ENCODE measurements around the gene UHMK1. TPM values are rescaled to one million over a fixed set of nuclear protein-coding genes. Genes with fewer than 3 reads are reported as not detected.
A peak's percentile ranks its signal among the peaks of the same experiment; 100 is the strongest.

Gene UHMK1
- total RNA-seq, 1 experiment from 2014 or later, result 76.0 TPM

GRCh38 chr1:162498496-162498810 lies 835 bp downstream of the UHMK1 start:
- BruUV-seq (replicated peaks), result no TSS peak

GRCh38 chr1:162500805-162501204 lies 3.2 kb downstream of the UHMK1 start:
- in situ Hi-C loops (cut with HindIII; ENCODE audit: low pct_unique_long_range_greater_than_20kb, low sequenced_read_pairs), result no loop called here
- no peak overlapping the region for H3K27ac ChIP-seq (ENCODE audit: low read length)
- peaks cover 12% of the 10 kb centered on the region for H3K4me1 ChIP-seq (ENCODE audit: control insufficient read depth, insufficient read depth, low read length)
- ChIA-PET POLR2A (no interaction called here), CTCF (no interaction called here)
- no peak for TF ChIP-seq TCF7L2 (IDR thresholded peaks at IDR 0.05; ENCODE audit: low read depth, low read length)
- H3K36me3 ChIP-seq (ENCODE audit: control insufficient read depth, insufficient read depth, low read length), result peaks cover 30% of the 10 kb centered on the region
- intact Hi-C loops (cut with micrococcal nuclease; ENCODE audit: unreplicated experiment), result no loop called here
- no peaks in the 10 kb centered on the region for H3K27me3 ChIP-seq (ENCODE audit: control insufficient read depth, insufficient read depth, low read length)
- no peak for DNase-seq (ENCODE audit: low read depth, low spot score)
- ATAC-seq, result no peak
- no TSS peak for BruUV-seq (replicated peaks)
- H3K9me3 ChIP-seq (ENCODE audit: control insufficient read depth, insufficient read depth, low read depth, low read length), result no peaks in the 10 kb centered on the region
- H3K4me3 ChIP-seq (ENCODE audit: low read depth in 2 of 2, low read length in 2 of 2), result no peak overlapping the region

More at GRCh38 chr1:162498496-162498810, 835 bp downstream of the UHMK1 start:
- in situ Hi-C loops (cut with HindIII; ENCODE audit: low pct_unique_long_range_greater_than_20kb, low sequenced_read_pairs) (no loop called here), intact Hi-C loops (cut with micrococcal nuclease; ENCODE audit: unreplicated experiment) (no loop called here)
- Histone ChIP-seq H3K27ac (ENCODE audit: low read length) (peak overlapping the region; percentile 93), H3K4me1 (ENCODE audit: control insufficient read depth, insufficient read depth, low read length) (peaks cover 12% of the 10 kb centered on the region), H3K4me3 (ENCODE audit: low read depth in 2 of 2, low read length in 2 of 2) (peak overlapping the region; percentile 93 to 97), H3K27me3 (ENCODE audit: control insufficient read depth, insufficient read depth, low read length) (no peaks in the 10 kb centered on the region), H3K36me3 (ENCODE audit: control insufficient read depth, insufficient read depth, low read length) (peaks cover 19% of the 10 kb centered on the region), H3K9me3 (ENCODE audit: control insufficient read depth, insufficient read depth, low read depth, low read length) (no peaks in the 10 kb centered on the region)
- ChIA-PET CTCF (no interaction called here), POLR2A (interaction anchor here (0.7 kb wide), 1 partner anchor 42 kb away, joined by 3 read pairs; no protein-coding TSS in a partner anchor)
- TF ChIP-seq SIN3A (IDR thresholded peaks at IDR 0.05; ENCODE audit: borderline replicate concordance, insufficient read depth, low read depth, low read length), result no peak
- no peak for TF ChIP-seq REST (IDR thresholded peaks at IDR 0.05; ENCODE audit: insufficient read depth in 1 of 2, low read depth in 2 of 2, low read length in 1 of 2)
- no peak for TF ChIP-seq CTCF (IDR thresholded peaks at IDR 0.05)
- TF ChIP-seq POLR2AphosphoS5 (IDR thresholded peaks at IDR 0.05; ENCODE audit: low read depth, low read length), result no peak
- TF ChIP-seq TCF7L2 (IDR thresholded peaks at IDR 0.05; ENCODE audit: low read depth, low read length), result no peak
- DNase-seq (ENCODE audit: low read depth, low spot score), result no peak
- no peak for ATAC-seq

- TF ChIP-seq POLR2AphosphoS5 (IDR thresholded peaks at IDR 0.05; ENCODE audit: low read depth, low read length) (no peak), TCF7L2 (IDR thresholded peaks at IDR 0.05; ENCODE audit: low read depth, low read length) (no peak), SIN3A (IDR thresholded peaks at IDR 0.05; ENCODE audit: borderline replicate concordance, insufficient read depth, low read depth, low read length) (no peak), CTCF (IDR thresholded peaks at IDR 0.05) (no peak), REST (IDR thresholded peaks at IDR 0.05; ENCODE audit: insufficient read depth in 1 of 2, low read depth in 2 of 2, low read length in 1 of 2) (no peak)
- intact Hi-C loops (cut with micrococcal nuclease; ENCODE audit: unreplicated experiment), result no loop called here
- H3K4me3 ChIP-seq (ENCODE audit: low read depth in 2 of 2, low read length in 2 of 2), result no peak overlapping the region
- H3K27ac ChIP-seq (ENCODE audit: low read length), result no peak overlapping the region
- no peaks in the 10 kb centered on the region for H3K9me3 ChIP-seq (ENCODE audit: control insufficient read depth, insufficient read depth, low read depth, low read length)
- in situ Hi-C loops (cut with HindIII; ENCODE audit: low pct_unique_long_range_greater_than_20kb, low sequenced_read_pairs), result no loop called here
- H3K4me1 ChIP-seq (ENCODE audit: control insufficient read depth, insufficient read depth, low read length), result peaks cover 12% of the 10 kb centered on the region
- peaks cover 36% of the 10 kb centered on the region for H3K36me3 ChIP-seq (ENCODE audit: control insufficient read depth, insufficient read depth, low read length)
- DNase-seq (ENCODE audit: low read depth, low spot score) (no peak), ATAC-seq (no peak)
- ChIA-PET POLR2A (no interaction called here), CTCF (interaction anchor here (0.7 kb wide), 1 partner anchor 16 kb away, joined by 3 read pairs; no protein-coding TSS in a partner anchor)
- no TSS peak for BruUV-seq (replicated peaks)
- no peaks in the 10 kb centered on the region for H3K27me3 ChIP-seq (ENCODE audit: control insufficient read depth, insufficient read depth, low read length)
These were observed 4.5 kb downstream of the UHMK1 start for GRCh38 chr1:162502077-162502476.

All from Panc1 (cell line).